SK-N-SH (cell line): ENCODE results near the gene IGF2. TPM values are rescaled to one million over a fixed set of nuclear protein-coding genes. Genes with fewer than 3 reads are reported as not detected.

Source experiments
- CTCF ChIA-PET: fragments of 300-600, 350-600 bp; formaldehyde crosslinking; extraction: SDS; loops from one replicate; lab custom pipeline; 2021; lab: Yijun Ruan, JAX
- POLR2A ChIA-PET: fragments of 350-600 bp; sonication (Branson Sonifier 250); formaldehyde crosslinking; extraction: SDS; loops from one replicate; lab custom pipeline; 2020; ENCODE audit warnings: antibody characterized with exemption, inconsistent platforms; lab: Yijun Ruan, JAX
- DNase-seq: peaks from one replicate; pipeline ENCODE4 v3.0.0; 2012
- H2AFZ ChIP-seq: fragments of 200-600 bp; sonication (generic); 2 replicates; pipeline ENCODE4 v1.8.1; 2016; ENCODE audit warnings: antibody characterized with exemption, mild to moderate bottlenecking, low read depth
- H3F3A ChIP-seq: fragments of 200-600 bp; sonication (generic); replicated peaks from 2 replicates; pipeline ENCODE3; 2016; ENCODE audit warnings: antibody characterized with exemption, mild to moderate bottlenecking; ENCODE audit not compliant: insufficient read depth
- H3K27ac ChIP-seq, 2 experiments: fragments of 200-500 bp in 1 of 2; fragments of 200-600 bp in 1 of 2; sonication (Bioruptor generic) in 1 of 2; sonication (generic), shearing (Covaris generic) in 1 of 2; 2 replicates each; pipeline versions ENCODE4 v1.5.1 to v1.6.1; 2014 to 2016; ENCODE audit warnings: low read depth in 2 of 2, inconsistent platforms in 1 of 2, low read length in 1 of 2, mild to moderate bottlenecking in 1 of 2, mixed read lengths in 1 of 2
- H3K27me3 ChIP-seq: fragments of 200-600 bp; sonication (generic), shearing (Covaris generic); 2 replicates; pipeline ENCODE4 v1.6.1; 2016; ENCODE audit warnings: mixed run types; ENCODE audit not compliant: insufficient read depth
- H3K36me3 ChIP-seq, 2 experiments: fragments of 200-500 bp in 1 of 2; fragments of 200-600 bp in 1 of 2; sonication (Bioruptor generic) in 1 of 2; sonication (generic) in 1 of 2; replicated peaks in 1 of 2; 2 replicates each; pipeline versions ENCODE3 to v1.5.1; 2014 to 2016; ENCODE audit warnings: low read length in 1 of 2, mild to moderate bottlenecking in 1 of 2; ENCODE audit not compliant: insufficient read depth in 2 of 2, control insufficient read depth in 1 of 2
- H3K4me1 ChIP-seq, 2 experiments: fragments of 200-500 bp in 1 of 2; fragments of 200-600 bp in 1 of 2; sonication (Bioruptor generic) in 1 of 2; sonication (generic), shearing (Covaris generic) in 1 of 2; 2 replicates each; pipeline versions ENCODE4 v1.5.1 to v1.6.1; 2014 to 2016; ENCODE audit warnings: low read depth in 1 of 2, low read length in 1 of 2, mixed run types in 1 of 2; ENCODE audit not compliant: insufficient read depth in 2 of 2, control insufficient read depth in 1 of 2
- H3K4me2 ChIP-seq: fragments of 200-600 bp; sonication (generic), shearing (Covaris generic); 2 replicates; pipeline ENCODE4 v1.6.1; 2017; ENCODE audit warnings: mixed run types
- H3K4me3 ChIP-seq, 2 experiments: fragments of 200-500 bp in 1 of 2; fragments of 200-600 bp in 1 of 2; sonication (Bioruptor generic) in 1 of 2; sonication (generic), shearing (Covaris generic) in 1 of 2; 2 replicates each; pipeline versions ENCODE4 v1.5.1 to v1.8.1; 2014 to 2016; ENCODE audit warnings: low read depth in 2 of 2, inconsistent platforms in 1 of 2, low read length in 1 of 2, mild to moderate bottlenecking in 1 of 2, mixed read lengths in 1 of 2, moderate library complexity in 1 of 2
- H3K79me2 ChIP-seq: fragments of 200-600 bp; sonication (generic); 2 replicates; pipeline ENCODE4 v1.8.1; 2017; ENCODE audit warnings: mild to moderate bottlenecking; ENCODE audit not compliant: insufficient read depth
- H3K9ac ChIP-seq: fragments of 200-600 bp; sonication (generic); 2 replicates; pipeline ENCODE4 v1.6.1; 2017; ENCODE audit warnings: mixed run types
- H3K9me2 ChIP-seq: fragments of 200-600 bp; sonication (generic); 2 replicates; pipeline ENCODE4 v1.6.1; 2017; ENCODE audit warnings: mixed run types
- H3K9me3 ChIP-seq: fragments of 200-600 bp; sonication (generic); 2 replicates; pipeline ENCODE4 v1.6.1; 2017; ENCODE audit warnings: mixed run types, mild to moderate bottlenecking, moderate library complexity
- H4K20me1 ChIP-seq: fragments of 200-600 bp; sonication (generic); 2 replicates; pipeline ENCODE4 v1.6.1; 2017; ENCODE audit warnings: mild to moderate bottlenecking, mixed run types; ENCODE audit not compliant: insufficient read depth
- CTCF ChIP-seq: fragments of 200-600 bp; sonication (generic); IDR thresholded peaks from 2 replicates; pipeline ENCODE4 v1.6.1; 2017; ENCODE audit warnings: antibody characterized with exemption, mild to moderate bottlenecking, moderate library complexity
- ELF1 ChIP-seq: IDR thresholded peaks from 2 replicates; pipeline ENCODE4 v1.4.0; 2012
- FOSL2 ChIP-seq: IDR thresholded peaks from 2 replicates; pipeline ENCODE4 v1.4.0; 2012; ENCODE audit warnings: low read depth, mild to moderate bottlenecking, moderate library complexity, borderline replicate concordance
- FOXJ3 ChIP-seq: sonication (generic); formaldehyde crosslinking; IDR thresholded peaks from 2 replicates; pipeline ENCODE4 v1.5.1; 2020; ENCODE audit warnings: mild to moderate bottlenecking, missing genetic modification reagents
- GABPA ChIP-seq: IDR thresholded peaks from 2 replicates; pipeline ENCODE4 v1.4.0; 2012; ENCODE audit warnings: low read depth, mild to moderate bottlenecking
- IRF3 ChIP-seq: fragments of 150-350 bp; IDR thresholded peaks from 2 replicates; pipeline ENCODE4 v1.6.1; 2016; ENCODE audit warnings: mild to moderate bottlenecking, low read depth, low read length
- MAX ChIP-seq: IDR thresholded peaks from 2 replicates; pipeline ENCODE4 v1.4.0; 2012; ENCODE audit warnings: low read depth
- MEF2A ChIP-seq: IDR thresholded peaks from 2 replicates; pipeline ENCODE4 v1.4.0; 2012; ENCODE audit warnings: low read depth, borderline replicate concordance
- NFIC ChIP-seq: IDR thresholded peaks from 2 replicates; pipeline ENCODE4 v1.4.0; 2012; ENCODE audit warnings: borderline replicate concordance
- RAD21 ChIP-seq: IDR thresholded peaks from 2 replicates; pipeline ENCODE4 v1.6.1; 2012; ENCODE audit warnings: mild to moderate bottlenecking, low read length
- SMC3 ChIP-seq: IDR thresholded peaks from 2 replicates; pipeline ENCODE4 v1.6.1; 2012; ENCODE audit warnings: low read depth, low read length, improper control_type of control experiment
- TAF1 ChIP-seq: IDR thresholded peaks from 2 replicates; pipeline ENCODE4 v1.6.1; 2012; ENCODE audit warnings: low read depth, mild to moderate bottlenecking, low read length, moderate library complexity, borderline replicate concordance
- TCF12 ChIP-seq: IDR thresholded peaks from 2 replicates; pipeline ENCODE4 v1.4.0; 2012
- TEAD4 ChIP-seq: IDR thresholded peaks from 2 replicates; pipeline ENCODE4 v1.4.0; 2012; ENCODE audit warnings: mild to moderate bottlenecking, borderline replicate concordance; ENCODE audit not compliant: insufficient read depth
- WGBS: methylation state at CpG from one replicate; pipeline ENCODE4 v1.1.6; 2017; ENCODE audit warnings: low lambda C conversion rate; 5-methylcytosine and 5-hydroxymethylcytosine counted together
- polyA plus RNA-seq, 3 experiments: library from polyadenylated mRNA; depleted of rRNA; stranded (reverse); fragments of >200 nt; gene quantifications; 2 replicates each; pipeline ENCODE4 v1.2.3, GENCODE V29; 2012

Gene IGF2
- polyA plus RNA-seq, 1 of the 3 experiments (the other 2 are of a cell fraction) = 0.05 TPM

GRCh38 chr11:2122222-2122906, 16.8 kb downstream of the IGF2 start:
- 72% methylated on average over 10 of the region's 19 CpGs for WGBS
- H3K79me2 ChIP-seq = no peaks in the 10 kb centered on the region
- TF ChIP-seq CTCF (no peak), SMC3 (no peak), ELF1 (no peak), MEF2A (no peak), TCF12 (no peak), RAD21 (no peak), FOSL2 (no peak), TAF1 (no peak), NFIC (no peak), IRF3 (no peak), TEAD4 (no peak), FOXJ3 (CRISPR knock-in tag) (no peak), GABPA (no peak), MAX (no peak)
- H2AFZ ChIP-seq = no peak overlapping the region
- POLR2A ChIA-PET = no interaction called here
- H3K9me2 ChIP-seq = no peaks in the 10 kb centered on the region
- no peaks in the 10 kb centered on the region for H3F3A ChIP-seq
- no peaks in the 10 kb centered on the region for H3K36me3 ChIP-seq
- H3K4me3 ChIP-seq = no peak overlapping the region
- H3K9me3 ChIP-seq = no peaks in the 10 kb centered on the region
- CTCF ChIA-PET = interaction anchor here (0.9 kb wide), 1 partner anchor 86 kb away, joined by 4 read pairs; no protein-coding TSS in a partner anchor
- DNase-seq = peak; percentile 41
- peaks cover 0 to 11% of the 10 kb centered on the region in 2 experiments; a peak in 1 of 4 replicates for H3K4me1 ChIP-seq
- no peaks in the 10 kb centered on the region for H4K20me1 ChIP-seq
- no peaks in the 10 kb centered on the region for H3K27me3 ChIP-seq
- H3K27ac ChIP-seq = no peak overlapping the region
- H3K9ac ChIP-seq = no peak overlapping the region
- no peak overlapping the region for H3K4me2 ChIP-seq
